ENCODE data around the gene IL17B.

Gene IL17B

GRCh38 chr5:149419859-149420544, 40.9 kb upstream of the IL17B start:
- intact Hi-C loops (cut with micrococcal nuclease): no loop called here
- Mint-ChIP-seq H3K9me3 (no peaks in the 10 kb centered on the region), H3K27me3 (peaks cover 3% of the 10 kb centered on the region), H3K4me3 (no peak overlapping the region), H3K27ac (no peak overlapping the region), H3K36me3 (ENCODE audit: low read depth) (no peaks in the 10 kb centered on the region), H3K4me1 (ENCODE audit: low read depth) (peaks cover 24% of the 10 kb centered on the region)

DNA sequence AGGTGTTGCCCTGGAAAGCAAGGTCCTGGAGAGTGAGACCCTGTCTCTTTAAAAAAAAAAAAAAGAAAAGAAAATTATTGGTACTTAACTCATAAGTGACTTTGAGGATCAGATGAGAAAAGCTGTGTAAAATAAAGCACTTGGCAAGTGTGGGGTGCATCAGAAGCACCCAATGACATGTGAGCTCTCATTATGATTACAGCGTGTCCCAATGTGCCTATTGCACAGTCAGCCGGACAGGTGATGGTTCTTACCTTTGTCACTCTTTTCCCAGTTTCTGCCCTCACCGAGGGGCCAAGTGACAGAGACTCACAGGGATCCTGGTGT, 40.4 kb upstream of the IL17B start:
- H3K4me3 Mint-ChIP-seq: no peak overlapping the region
- intact Hi-C loops (cut with micrococcal nuclease): no loop called here
- H3K27me3 Mint-ChIP-seq: peaks cover 3% of the 10 kb centered on the region
- peaks cover 24% of the 10 kb centered on the region for H3K4me1 Mint-ChIP-seq (ENCODE audit: low read depth)
- no peaks in the 10 kb centered on the region for H3K9me3 Mint-ChIP-seq
- no peaks in the 10 kb centered on the region for H3K36me3 Mint-ChIP-seq (ENCODE audit: low read depth)
- H3K27ac Mint-ChIP-seq: no peak overlapping the region

DNA sequence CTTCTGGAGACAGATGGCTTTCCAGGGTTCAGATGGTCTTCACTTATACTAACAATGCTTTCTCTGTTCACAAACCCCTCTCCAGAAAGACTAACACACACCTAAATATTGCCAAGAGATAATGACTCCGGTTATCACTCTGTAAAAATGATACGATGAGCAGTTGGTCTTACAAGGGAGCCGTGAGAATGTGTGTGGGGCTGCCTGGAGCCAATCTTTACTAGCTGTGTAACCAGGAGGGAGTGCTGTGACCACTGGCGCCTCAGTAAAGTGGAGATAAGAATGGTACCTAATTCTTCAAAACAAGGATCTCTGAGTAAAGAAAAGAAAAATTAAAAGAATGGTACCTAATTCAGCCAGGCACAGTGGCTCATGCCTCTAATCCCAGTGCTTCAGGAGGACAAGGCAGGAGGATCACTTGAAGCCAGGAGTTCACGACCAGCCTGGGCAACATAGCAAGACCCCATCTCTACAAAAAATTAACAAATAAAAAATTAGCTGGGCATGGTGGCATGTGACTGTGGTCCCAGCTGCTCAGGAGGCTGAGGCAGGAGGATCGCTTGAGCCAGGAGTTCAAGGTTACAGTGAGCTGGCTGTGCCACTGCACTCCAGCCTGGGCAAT, 39.9 kb upstream of the IL17B start:
- Mint-ChIP-seq H3K9me3 (no peaks in the 10 kb centered on the region), H3K27ac (no peak overlapping the region), H3K4me1 (ENCODE audit: low read depth) (peaks cover 24% of the 10 kb centered on the region), H3K27me3 (peaks cover 3% of the 10 kb centered on the region), H3K36me3 (ENCODE audit: low read depth) (no peaks in the 10 kb centered on the region), H3K4me3 (no peak overlapping the region)
- intact Hi-C loops (cut with micrococcal nuclease): no loop called here

DNA sequence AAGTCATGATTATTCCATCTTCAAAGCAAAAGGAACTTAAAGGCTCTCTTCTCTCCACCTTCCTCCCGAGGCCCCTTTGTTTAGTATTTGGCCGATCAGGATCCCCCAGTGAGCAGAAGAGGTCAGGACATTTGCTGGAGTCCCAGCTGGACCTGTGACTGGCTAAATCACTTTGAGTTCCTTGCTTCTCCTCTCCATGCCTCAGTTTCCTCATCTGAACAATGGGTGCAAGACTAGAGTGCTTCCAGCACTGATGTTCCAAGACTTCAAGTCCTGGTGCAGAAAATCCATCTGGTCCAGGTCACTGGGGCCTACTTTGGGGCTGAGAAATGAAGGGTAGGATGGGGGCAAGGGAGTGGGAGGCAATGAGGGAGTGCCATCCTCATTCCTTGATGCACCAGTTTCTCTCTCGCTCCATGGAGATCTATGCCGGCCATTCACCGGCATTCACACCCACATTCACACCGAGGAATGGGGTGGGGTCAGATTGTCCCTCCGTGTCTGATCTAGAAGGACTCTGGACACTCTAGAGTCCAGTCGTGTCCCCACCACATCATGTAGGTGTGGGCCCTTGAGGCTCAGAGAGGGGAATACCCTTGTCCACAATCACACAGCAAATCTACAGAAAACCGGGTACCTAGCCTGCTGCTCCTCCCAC, 38.7 kb upstream of the IL17B start:
- no peaks in the 10 kb centered on the region for H3K9me3 Mint-ChIP-seq

GRCh38 chr5:149416987-149417710, 38.1 kb upstream of the IL17B start:
- Mint-ChIP-seq H3K4me3 (no peak overlapping the region), H3K27ac (no peak overlapping the region), H3K4me1 (ENCODE audit: low read depth) (peaks cover 12% of the 10 kb centered on the region), H3K27me3 (peaks cover 2% of the 10 kb centered on the region), H3K36me3 (ENCODE audit: low read depth) (no peaks in the 10 kb centered on the region), H3K9me3 (no peaks in the 10 kb centered on the region)
- intact Hi-C loops (cut with micrococcal nuclease): no loop called here

More for the DNA sequence above, 38.7 kb upstream of the IL17B start:
- intact Hi-C loops (cut with micrococcal nuclease): no loop called here
- H3K4me3 Mint-ChIP-seq: no peak overlapping the region
- peaks cover 19% of the 10 kb centered on the region for H3K4me1 Mint-ChIP-seq (ENCODE audit: low read depth)
- H3K27ac Mint-ChIP-seq: no peak overlapping the region
- H3K27me3 Mint-ChIP-seq: peaks cover 3% of the 10 kb centered on the region
- no peaks in the 10 kb centered on the region for H3K36me3 Mint-ChIP-seq (ENCODE audit: low read depth)

DNA sequence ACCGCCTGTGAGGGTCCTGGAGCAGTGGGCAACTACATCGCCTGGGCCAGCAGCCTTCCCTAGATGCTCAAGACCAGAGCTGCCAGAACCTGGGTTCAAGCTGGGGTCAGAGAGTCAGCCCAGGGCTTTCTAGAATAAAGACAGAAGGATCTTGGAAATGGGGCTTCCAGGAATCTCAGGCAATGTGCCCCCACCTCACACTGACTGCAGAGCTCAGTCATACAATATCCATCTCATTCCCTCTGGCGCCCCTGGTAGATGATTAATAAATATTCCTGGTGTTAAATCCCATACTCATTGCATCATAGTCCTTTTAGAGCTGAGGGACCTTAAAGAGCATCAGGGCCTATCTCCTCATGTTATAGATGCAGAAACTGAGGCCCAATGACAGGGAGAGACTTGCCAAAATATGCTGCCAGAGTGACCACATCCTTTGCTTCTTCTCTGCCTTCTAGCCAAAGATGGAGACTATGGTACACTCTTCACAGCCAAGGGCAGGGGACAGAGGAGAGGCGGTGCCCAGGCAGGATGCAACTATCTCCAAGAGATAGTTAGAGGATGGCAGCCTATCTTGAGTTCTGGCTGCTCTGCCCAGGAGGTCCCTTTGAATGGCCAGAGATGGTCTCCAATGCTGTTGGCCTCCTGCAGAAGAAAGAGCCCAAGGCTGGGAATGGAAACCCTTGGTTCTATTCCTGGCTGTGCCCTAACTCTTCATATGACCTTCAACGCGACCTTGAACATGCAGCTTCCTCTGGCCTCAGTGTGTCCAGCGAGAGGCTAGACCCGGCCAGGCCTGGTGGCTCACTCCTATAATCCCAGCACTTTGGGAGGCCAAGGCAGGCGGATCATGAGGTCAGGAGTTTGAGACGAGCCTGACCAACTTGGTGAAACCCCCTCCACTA, 36.2 kb upstream of the IL17B start:
- Mint-ChIP-seq H3K9me3 (no peaks in the 10 kb centered on the region), H3K36me3 (ENCODE audit: low read depth) (no peaks in the 10 kb centered on the region), H3K4me3 (no peak overlapping the region), H3K27me3 (no peaks in the 10 kb centered on the region), H3K4me1 (ENCODE audit: low read depth) (peaks cover 6% of the 10 kb centered on the region), H3K27ac (no peak overlapping the region)
- intact Hi-C loops (cut with micrococcal nuclease): no loop called here

GRCh38 chr5:149414405-149415065, 35.4 kb upstream of the IL17B start:
- H3K9me3 Mint-ChIP-seq: no peaks in the 10 kb centered on the region
- H3K4me3 Mint-ChIP-seq: no peak overlapping the region
- H3K27me3 Mint-ChIP-seq: no peaks in the 10 kb centered on the region
- H3K4me1 Mint-ChIP-seq (ENCODE audit: low read depth): peaks cover 6% of the 10 kb centered on the region
- no peaks in the 10 kb centered on the region for H3K36me3 Mint-ChIP-seq (ENCODE audit: low read depth)
- intact Hi-C loops (cut with micrococcal nuclease): no loop called here
- H3K27ac Mint-ChIP-seq: no peak overlapping the region

DNA sequence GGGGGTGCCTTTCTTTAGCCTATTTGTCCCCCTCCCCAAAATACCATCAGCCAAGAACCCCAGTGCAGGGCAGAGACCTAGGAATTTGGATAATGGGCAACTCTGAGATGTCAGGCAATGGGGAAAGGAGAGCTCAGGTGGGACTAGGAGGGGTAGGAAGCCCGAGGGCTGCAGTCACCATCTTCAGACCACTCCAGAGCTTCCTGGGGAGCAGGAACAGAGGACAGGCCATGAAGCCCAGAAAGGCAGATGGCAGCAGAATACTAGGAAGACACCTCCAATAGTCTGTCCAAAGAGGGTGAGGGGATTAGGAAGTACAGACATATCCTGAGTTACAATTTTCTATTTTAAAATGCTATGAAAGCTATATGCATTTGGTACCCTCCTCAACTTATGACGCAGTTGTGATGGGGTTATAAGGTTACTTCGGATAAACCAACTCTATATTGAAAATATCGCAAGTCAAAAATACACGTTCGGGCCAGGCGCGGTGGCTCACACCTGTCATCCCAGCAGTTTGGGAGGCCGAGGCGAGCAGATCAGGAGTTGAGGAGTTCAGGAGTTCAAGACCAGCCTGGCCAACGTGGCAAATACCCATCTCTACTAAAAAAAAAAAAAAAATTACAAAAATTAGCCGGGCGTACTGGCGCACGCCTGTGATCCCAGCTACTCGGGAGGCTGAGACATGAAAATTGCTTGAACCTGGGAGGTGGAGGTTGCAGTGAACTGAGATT, 34.6 kb upstream of the IL17B start:
- no peaks in the 10 kb centered on the region for H3K9me3 Mint-ChIP-seq
- no peak overlapping the region for H3K27ac Mint-ChIP-seq

GRCh38 chr5:149412783-149413476, 33.8 kb upstream of the IL17B start:
- H3K9me3 Mint-ChIP-seq: no peaks in the 10 kb centered on the region
- H3K4me3 Mint-ChIP-seq: no peak overlapping the region
- intact Hi-C loops (cut with micrococcal nuclease): no loop called here
- H3K27ac Mint-ChIP-seq: no peak overlapping the region
- no peaks in the 10 kb centered on the region for H3K27me3 Mint-ChIP-seq
- H3K36me3 Mint-ChIP-seq (ENCODE audit: low read depth): no peaks in the 10 kb centered on the region
- peaks cover 6% of the 10 kb centered on the region for H3K4me1 Mint-ChIP-seq (ENCODE audit: low read depth)

More for the DNA sequence above, 34.6 kb upstream of the IL17B start:
- peaks cover 6% of the 10 kb centered on the region for H3K4me1 Mint-ChIP-seq (ENCODE audit: low read depth)
- no peaks in the 10 kb centered on the region for H3K27me3 Mint-ChIP-seq
- intact Hi-C loops (cut with micrococcal nuclease): no loop called here
- no peaks in the 10 kb centered on the region for H3K36me3 Mint-ChIP-seq (ENCODE audit: low read depth)
- no peak overlapping the region for H3K4me3 Mint-ChIP-seq

- intact Hi-C loops (cut with micrococcal nuclease): no loop called here
- no peak overlapping the region for H3K4me3 Mint-ChIP-seq
- no peaks in the 10 kb centered on the region for H3K36me3 Mint-ChIP-seq (ENCODE audit: low read depth)
- H3K9me3 Mint-ChIP-seq: no peaks in the 10 kb centered on the region
- no peak overlapping the region for H3K27ac Mint-ChIP-seq
- H3K4me1 Mint-ChIP-seq (ENCODE audit: low read depth): no peaks in the 10 kb centered on the region
- no peaks in the 10 kb centered on the region for H3K27me3 Mint-ChIP-seq
These were observed 32.8 kb upstream of the IL17B start for GRCh38 chr5:149411738-149412519.

DNA sequence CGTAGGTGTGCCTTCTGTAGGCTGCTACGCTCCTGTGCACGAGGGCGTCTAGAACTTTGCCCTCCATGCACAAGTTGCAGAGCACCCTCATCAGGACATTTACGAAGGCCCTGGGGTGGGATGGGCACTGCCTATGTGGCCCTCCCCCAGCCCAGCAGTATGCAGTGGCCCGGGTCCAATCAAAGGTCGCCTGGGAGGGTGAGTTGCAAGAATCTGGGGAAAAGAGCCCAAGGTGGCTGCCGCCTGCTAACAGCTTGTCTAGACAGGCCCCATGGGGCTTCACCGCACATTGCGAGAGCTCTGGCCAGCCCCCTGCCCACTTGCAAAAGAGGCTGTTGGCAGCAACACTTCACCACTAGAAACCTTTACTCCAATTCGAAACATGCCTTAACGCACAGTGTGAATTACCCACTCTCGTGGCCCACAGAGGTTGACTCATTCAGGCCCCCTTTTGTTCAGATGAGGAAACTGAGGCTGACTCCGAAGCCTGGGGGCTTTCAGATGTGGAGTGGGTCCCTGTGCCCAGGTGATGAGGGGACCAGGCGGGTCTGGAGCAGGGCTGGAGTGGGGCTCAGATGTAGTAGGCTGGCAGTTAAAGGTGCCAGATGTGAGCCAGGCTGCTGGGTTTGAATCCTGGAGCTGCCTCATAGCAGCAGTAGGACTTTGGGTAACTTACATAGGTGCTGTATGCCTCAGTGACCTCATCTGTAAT, 31.8 kb upstream of the IL17B start:
- Mint-ChIP-seq H3K4me1 (ENCODE audit: low read depth) (no peaks in the 10 kb centered on the region), H3K27ac (no peak overlapping the region), H3K4me3 (no peak overlapping the region), H3K27me3 (no peaks in the 10 kb centered on the region), H3K36me3 (ENCODE audit: low read depth) (no peaks in the 10 kb centered on the region), H3K9me3 (no peaks in the 10 kb centered on the region)
- intact Hi-C loops (cut with micrococcal nuclease): no loop called here
